ENCODE results near the gene POMZP3. TPM values are rescaled to one million over a fixed set of nuclear protein-coding genes. Genes with fewer than 3 reads are reported as not detected.
"Not testable (repeated sequence)": the region's sequence is repeated elsewhere in the genome, so short reads cannot be mapped to it uniquely, and the experiment has no call there.

POMZP3 gene
- total RNA-seq (2014; rRNA removed; shearing (Covaris generic)) (5.0 and 5.4 TPM in 2 replicates), total RNA-seq (2022) (8.5 and 12.2 TPM in 2 replicates), Bru-seq, nascent RNA (percentile 53 among the genes with signal in this experiment), BruChase-seq, experiment 1, labeled RNA remaining after a 6-hour chase (percentile 47 among the genes with signal in this experiment), BruChase-seq, experiment 2, labeled RNA remaining after a 2-hour chase (percentile 44 among the genes with signal in this experiment)
- long read RNA-seq, partial matches to known transcripts = 0 of 8 reads
- long read RNA-seq, other reads (novel, unspliced or antisense) = 5 of 8 reads

GRCh38 chr7:76626989-76627642, at the start of gene POMZP3:
TSS of gene POMZP3 (minus strand) at chr7:76627279. CDS start at chr7:76626064, 1,215 bp downstream.
- peak within 1 kb of the TSS; percentile 72 for H3K4me3 ChIP-seq (ENCODE audit: low read depth, low read length, poor library complexity, severe bottlenecking)
- H3K4me1 ChIP-seq (ENCODE audit: insufficient read depth, low read length, poor library complexity, severe bottlenecking); BruUV-seq (replicated peaks); H2AFZ ChIP-seq (ENCODE audit: low read length); H3K36me3 ChIP-seq (ENCODE audit: insufficient read depth, low read length); CTCF ChIA-PET (ENCODE audit: unreplicated experiment); H3K9me2 ChIP-seq (ENCODE audit: insufficient read depth, low read length); intact Hi-C loops (cut with micrococcal nuclease; ENCODE audit: unreplicated experiment); H4K20me1 ChIP-seq (ENCODE audit: insufficient read depth, low read length); POLR2A ChIA-PET; H3K79me2 ChIP-seq (ENCODE audit: insufficient read depth, low read depth, low read length); H3K9me3 ChIP-seq (ENCODE audit: low read length): not testable (repeated sequence)
- DNase-seq (ENCODE audit: low spot score) = peak; percentile 17
- peak within 1 kb of the TSS; percentile 80 for H3K4me2 ChIP-seq (ENCODE audit: low read length)
- peak within 1 kb of the TSS; percentile 11 for H3K27ac ChIP-seq (ENCODE audit: low read depth, low read length, poor library complexity, severe bottlenecking)

- H3K36me3 ChIP-seq (ENCODE audit: insufficient read depth, low read length); H3K27ac ChIP-seq (ENCODE audit: low read depth, low read length, poor library complexity, severe bottlenecking); H3K4me3 ChIP-seq (ENCODE audit: low read depth, low read length, poor library complexity, severe bottlenecking); BruUV-seq (replicated peaks); CTCF ChIA-PET (ENCODE audit: unreplicated experiment); H3K79me2 ChIP-seq (ENCODE audit: insufficient read depth, low read depth, low read length); H3K9me3 ChIP-seq (ENCODE audit: low read length); POLR2A ChIA-PET; intact Hi-C loops (cut with micrococcal nuclease; ENCODE audit: unreplicated experiment); H2AFZ ChIP-seq (ENCODE audit: low read length); H3K4me1 ChIP-seq (ENCODE audit: insufficient read depth, low read length, poor library complexity, severe bottlenecking); H3K9me2 ChIP-seq (ENCODE audit: insufficient read depth, low read length); H4K20me1 ChIP-seq (ENCODE audit: insufficient read depth, low read length); H3K4me2 ChIP-seq (ENCODE audit: low read length); DNase-seq (ENCODE audit: low spot score): not testable (repeated sequence)
Measured at GRCh38 chr7:76675783-76676182, 48.7 kb upstream of the POMZP3 start.

- not testable (repeated sequence) for BruUV-seq (replicated peaks)
Measured at GRCh38 chr7:76673346-76673745, 46.3 kb upstream of the POMZP3 start.

GRCh38 chr7:76659212-76659611, 32.1 kb upstream of the POMZP3 start:
- POLR2A ChIA-PET = interaction anchor here (0.5 kb wide), 1 partner anchor 270 kb away, joined by 3 read pairs; no protein-coding TSS in a partner anchor
- H3K4me2 ChIP-seq (ENCODE audit: low read length); H3K36me3 ChIP-seq (ENCODE audit: insufficient read depth, low read length); H3K4me3 ChIP-seq (ENCODE audit: low read depth, low read length, poor library complexity, severe bottlenecking); H4K20me1 ChIP-seq (ENCODE audit: insufficient read depth, low read length); H2AFZ ChIP-seq (ENCODE audit: low read length); CTCF ChIA-PET (ENCODE audit: unreplicated experiment); DNase-seq (ENCODE audit: low spot score); H3K79me2 ChIP-seq (ENCODE audit: insufficient read depth, low read depth, low read length); H3K4me1 ChIP-seq (ENCODE audit: insufficient read depth, low read length, poor library complexity, severe bottlenecking); H3K9me2 ChIP-seq (ENCODE audit: insufficient read depth, low read length); H3K9me3 ChIP-seq (ENCODE audit: low read length); intact Hi-C loops (cut with micrococcal nuclease; ENCODE audit: unreplicated experiment); BruUV-seq (replicated peaks); H3K27ac ChIP-seq (ENCODE audit: low read depth, low read length, poor library complexity, severe bottlenecking): not testable (repeated sequence)

More at GRCh38 chr7:76673346-76673745, 46.3 kb upstream of the POMZP3 start:
- intact Hi-C loops (cut with micrococcal nuclease; ENCODE audit: unreplicated experiment); H3K4me2 ChIP-seq (ENCODE audit: low read length); H3K9me2 ChIP-seq (ENCODE audit: insufficient read depth, low read length); H4K20me1 ChIP-seq (ENCODE audit: insufficient read depth, low read length); POLR2A ChIA-PET; H3K27ac ChIP-seq (ENCODE audit: low read depth, low read length, poor library complexity, severe bottlenecking); H3K36me3 ChIP-seq (ENCODE audit: insufficient read depth, low read length); H3K79me2 ChIP-seq (ENCODE audit: insufficient read depth, low read depth, low read length); DNase-seq (ENCODE audit: low spot score); CTCF ChIA-PET (ENCODE audit: unreplicated experiment); H3K4me1 ChIP-seq (ENCODE audit: insufficient read depth, low read length, poor library complexity, severe bottlenecking); H3K9me3 ChIP-seq (ENCODE audit: low read length); H3K4me3 ChIP-seq (ENCODE audit: low read depth, low read length, poor library complexity, severe bottlenecking); H2AFZ ChIP-seq (ENCODE audit: low read length): not testable (repeated sequence)

- POLR2A ChIA-PET; H3K79me2 ChIP-seq (ENCODE audit: insufficient read depth, low read depth, low read length); H2AFZ ChIP-seq (ENCODE audit: low read length); H3K9me2 ChIP-seq (ENCODE audit: insufficient read depth, low read length); H3K9me3 ChIP-seq (ENCODE audit: low read length); BruUV-seq (replicated peaks); H3K27ac ChIP-seq (ENCODE audit: low read depth, low read length, poor library complexity, severe bottlenecking); H3K4me2 ChIP-seq (ENCODE audit: low read length); DNase-seq (ENCODE audit: low spot score); intact Hi-C loops (cut with micrococcal nuclease; ENCODE audit: unreplicated experiment); H4K20me1 ChIP-seq (ENCODE audit: insufficient read depth, low read length); H3K4me3 ChIP-seq (ENCODE audit: low read depth, low read length, poor library complexity, severe bottlenecking); H3K36me3 ChIP-seq (ENCODE audit: insufficient read depth, low read length); H3K4me1 ChIP-seq (ENCODE audit: insufficient read depth, low read length, poor library complexity, severe bottlenecking); CTCF ChIA-PET (ENCODE audit: unreplicated experiment): not testable (repeated sequence)
Measured at GRCh38 chr7:76656425-76656824, 29.3 kb upstream of the POMZP3 start.

- H3K4me2 ChIP-seq (ENCODE audit: low read length); H3K4me1 ChIP-seq (ENCODE audit: insufficient read depth, low read length, poor library complexity, severe bottlenecking); BruUV-seq (replicated peaks); H3K9me2 ChIP-seq (ENCODE audit: insufficient read depth, low read length); H3K9me3 ChIP-seq (ENCODE audit: low read length); CTCF ChIA-PET (ENCODE audit: unreplicated experiment); POLR2A ChIA-PET; H2AFZ ChIP-seq (ENCODE audit: low read length); H3K79me2 ChIP-seq (ENCODE audit: insufficient read depth, low read depth, low read length); H3K36me3 ChIP-seq (ENCODE audit: insufficient read depth, low read length); H4K20me1 ChIP-seq (ENCODE audit: insufficient read depth, low read length); intact Hi-C loops (cut with micrococcal nuclease; ENCODE audit: unreplicated experiment); DNase-seq (ENCODE audit: low spot score); H3K4me3 ChIP-seq (ENCODE audit: low read depth, low read length, poor library complexity, severe bottlenecking); H3K27ac ChIP-seq (ENCODE audit: low read depth, low read length, poor library complexity, severe bottlenecking): not testable (repeated sequence)
Measured at GRCh38 chr7:76642620-76643019, 15.5 kb upstream of the POMZP3 start.

Measured in OCI-LY7 (cell line).